Trophoblast cell (in vitro differentiated cells and primary cell): ENCODE data around the gene FGL2.
A peak's percentile ranks its signal among the peaks of the same experiment; 100 is the strongest.

Experiments used
- DNase-seq, 2 donors: peaks; one replicate each; pipeline ENCODE4 v3.0.0-alpha.2; 2016
- H2AFZ ChIP-seq: 2 replicates; pipeline ENCODE4 v1.6.1; 2013; ENCODE audit warnings: low read length, moderate library complexity, mild to moderate bottlenecking; ENCODE audit not compliant: insufficient read depth, poor library complexity
- H2AK5ac ChIP-seq: 2 replicates; pipeline ENCODE4 v1.6.1; 2013; ENCODE audit warnings: mild to moderate bottlenecking, low read length
- H2BK120ac ChIP-seq: 2 replicates; pipeline ENCODE4 v1.6.1; 2013; ENCODE audit warnings: low read length, mild to moderate bottlenecking, moderate library complexity; ENCODE audit not compliant: insufficient read depth, poor library complexity
- H2BK12ac ChIP-seq: 2 replicates; pipeline ENCODE4 v1.6.1; 2013; ENCODE audit warnings: mild to moderate bottlenecking, low read length, moderate library complexity
- H2BK5ac ChIP-seq: 2 replicates; pipeline ENCODE4 v1.6.1; 2013; ENCODE audit warnings: low read length, low read depth, moderate library complexity, mild to moderate bottlenecking; ENCODE audit not compliant: poor library complexity
- H3K14ac ChIP-seq: 2 replicates; pipeline ENCODE4 v1.6.1; 2013; ENCODE audit warnings: mild to moderate bottlenecking, low read length
- H3K18ac ChIP-seq: 2 replicates; pipeline ENCODE4 v1.6.1; 2013; ENCODE audit warnings: mild to moderate bottlenecking, low read length
- H3K23ac ChIP-seq: 2 replicates; pipeline ENCODE4 v1.6.1; 2013; ENCODE audit warnings: low read length
- H3K27ac ChIP-seq: 2 replicates; pipeline ENCODE4 v1.5.1; 2013; ENCODE audit warnings: low read depth, mild to moderate bottlenecking, inconsistent platforms, low read length, moderate library complexity
- H3K27me3 ChIP-seq: 2 replicates; pipeline ENCODE4 v1.6.1; 2013; ENCODE audit warnings: inconsistent platforms, mild to moderate bottlenecking, low read length, moderate library complexity; ENCODE audit not compliant: insufficient read depth
- H3K36me3 ChIP-seq, 2 experiments: 1 replicate in 1 of 2; 2 replicates in 1 of 2; pipeline ENCODE4 v1.6.1; 2013; ENCODE audit warnings: low read length in 2 of 2, mild to moderate bottlenecking in 2 of 2, moderate library complexity in 1 of 2; ENCODE audit not compliant: insufficient read depth in 2 of 2, control insufficient read depth in 1 of 2
- H3K4ac ChIP-seq: 2 replicates; pipeline ENCODE4 v1.6.1; 2013; ENCODE audit warnings: low read depth, mild to moderate bottlenecking, low read length, moderate library complexity
- H3K4me1 ChIP-seq, 2 experiments: 1 replicate in 1 of 2; 2 replicates in 1 of 2; pipeline ENCODE4 v1.6.1; 2013; ENCODE audit warnings: low read length in 2 of 2, mild to moderate bottlenecking in 2 of 2, moderate library complexity in 1 of 2; ENCODE audit not compliant: insufficient read depth in 2 of 2, control insufficient read depth in 1 of 2
- H3K4me2 ChIP-seq: 2 replicates; pipeline ENCODE4 v1.6.1; 2013; ENCODE audit warnings: inconsistent platforms, mild to moderate bottlenecking, low read length, moderate library complexity
- H3K4me3 ChIP-seq: 2 replicates; pipeline ENCODE4 v1.5.1; 2013; ENCODE audit warnings: mild to moderate bottlenecking, low read depth, low read length, inconsistent platforms
- H3K79me1 ChIP-seq: one replicate; pipeline ENCODE4 v1.6.1; 2013; ENCODE audit warnings: low read length
- H3K79me2 ChIP-seq: 2 replicates; pipeline ENCODE4 v1.6.1; 2013; ENCODE audit warnings: low read length, mild to moderate bottlenecking; ENCODE audit not compliant: control insufficient read depth, insufficient read depth, poor library complexity
- H3K9ac ChIP-seq: 2 replicates; pipeline ENCODE4 v1.6.1; 2013; ENCODE audit warnings: mild to moderate bottlenecking, low read length
- H3K9me3 ChIP-seq: 2 replicates; pipeline ENCODE4 v1.6.1; 2013; ENCODE audit warnings: low read depth, mild to moderate bottlenecking, control low read depth, inconsistent platforms, low read length; ENCODE audit not compliant: insufficient read depth
- H4K12ac ChIP-seq: 2 replicates; pipeline ENCODE4 v1.6.1; 2013; ENCODE audit warnings: low read depth, mild to moderate bottlenecking, low read length, moderate library complexity
- H4K8ac ChIP-seq: 2 replicates; pipeline ENCODE4 v1.6.1; 2013; ENCODE audit warnings: low read depth, mild to moderate bottlenecking, low read length, moderate library complexity
- H4K91ac ChIP-seq: one replicate; pipeline ENCODE4 v1.6.1; 2013; ENCODE audit warnings: low read depth, mild to moderate bottlenecking, low read length, moderate library complexity
- WGBS: extraction: QIAGEN DNeasy Blood & Tissue Kit; methylation state at CpG from one replicate; pipeline ENCODE4 v1.1.7; 2013; ENCODE audit warnings: missing lambda C conversion rate; ENCODE audit not compliant: insufficient read length, insufficient coverage; ENCODE audit errors: extremely low coverage; 5-methylcytosine and 5-hydroxymethylcytosine counted together

Gene FGL2

DNA sequence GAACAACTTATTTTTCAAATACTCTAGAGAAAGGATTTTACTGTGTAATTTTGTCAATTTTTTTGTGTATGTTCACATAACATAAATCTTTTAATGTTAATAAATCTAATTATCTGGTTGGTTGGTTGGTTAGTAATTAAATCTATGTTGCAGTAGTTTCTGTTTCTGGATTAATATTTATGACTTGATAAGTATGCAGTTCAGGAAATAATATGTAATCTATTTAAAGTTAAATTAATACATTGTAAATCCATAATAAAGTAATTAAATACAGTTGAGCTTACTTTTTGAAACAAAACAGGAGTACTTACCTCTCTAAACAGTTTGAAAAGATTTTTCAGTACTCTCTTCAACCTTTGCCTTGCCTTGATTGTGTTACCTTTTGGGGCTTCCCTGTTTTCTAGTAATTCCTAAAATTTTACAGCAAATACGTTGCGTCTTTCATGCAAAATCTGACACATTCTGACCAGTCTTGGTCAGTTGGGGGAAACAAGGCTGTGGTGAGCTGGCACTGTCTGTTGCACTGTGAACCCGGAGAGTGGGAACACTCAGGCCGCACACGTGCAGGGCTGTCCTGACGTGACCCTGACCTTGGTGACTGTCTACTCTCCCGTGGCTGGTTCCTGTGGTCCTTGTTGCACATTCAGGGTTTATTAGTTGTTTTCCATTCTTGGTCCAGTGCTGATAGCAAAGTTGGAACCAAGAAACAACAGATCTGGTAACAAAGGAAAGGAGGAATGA, 45.6 kb upstream of the FGL2 start:
- no peak overlapping the region for H4K8ac ChIP-seq
- peak in 1 of 2 donors; percentile 35 for DNase-seq
- H2AFZ ChIP-seq = no peak overlapping the region
- no peak overlapping the region for H3K27ac ChIP-seq
- H3K79me1 ChIP-seq = no peaks in the 10 kb centered on the region
- no peak overlapping the region for H2BK12ac ChIP-seq
- no peak overlapping the region for H3K9ac ChIP-seq
- H2BK5ac ChIP-seq = no peak overlapping the region
- H3K79me2 ChIP-seq = no peaks in the 10 kb centered on the region
- H4K91ac ChIP-seq = no peak overlapping the region
- H3K23ac ChIP-seq = no peak overlapping the region
- no peaks in the 10 kb centered on the region for H3K36me3 ChIP-seq
- H3K4ac ChIP-seq = no peak overlapping the region
- H4K12ac ChIP-seq = no peak overlapping the region
- H3K9me3 ChIP-seq = no peaks in the 10 kb centered on the region
- no peak overlapping the region for H2AK5ac ChIP-seq
- H3K27me3 ChIP-seq = no peaks in the 10 kb centered on the region
- no peak overlapping the region for H3K4me2 ChIP-seq
- no peak overlapping the region for H2BK120ac ChIP-seq
- WGBS = no CpG with 5 or more reads among the region's 7 CpGs
- no peak overlapping the region for H3K4me3 ChIP-seq
- no peak overlapping the region for H3K18ac ChIP-seq
- no peaks in the 10 kb centered on the region for H3K4me1 ChIP-seq
- H3K14ac ChIP-seq = no peak overlapping the region

DNA sequence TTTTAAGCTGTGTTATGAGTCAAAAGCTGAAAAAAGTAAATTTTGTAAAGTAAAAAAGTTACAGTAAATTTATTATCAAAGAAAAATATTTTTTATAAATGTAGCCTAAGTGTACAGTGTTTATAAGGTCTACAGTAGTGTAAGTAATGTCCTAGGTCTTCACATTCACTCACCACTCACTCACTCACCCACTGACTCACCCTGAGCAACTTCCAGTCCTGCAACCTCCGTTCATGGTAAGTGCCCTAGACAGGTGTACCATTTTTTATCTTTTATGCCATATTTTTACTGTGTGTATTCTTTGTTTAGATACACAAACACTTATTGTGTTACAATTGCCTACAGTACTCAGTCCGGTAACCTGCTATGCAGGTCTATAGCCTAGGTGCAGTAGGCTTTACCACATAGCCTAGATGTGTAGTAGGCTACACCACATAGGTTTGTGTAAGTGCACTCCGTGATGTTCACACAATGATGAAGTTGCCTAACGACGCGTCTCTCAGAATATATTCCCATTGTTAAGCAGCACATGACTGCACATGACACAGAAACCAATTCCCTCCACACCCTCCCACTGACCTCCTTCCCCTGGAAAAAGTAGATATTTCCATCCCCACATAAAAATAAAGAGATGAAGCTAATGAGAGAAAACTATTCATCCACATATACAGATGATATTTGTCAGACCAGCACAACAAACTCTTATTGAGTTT, 44.8 kb upstream of the FGL2 start:
- Histone ChIP-seq H2BK12ac (no peak overlapping the region), H3K79me1 (no peaks in the 10 kb centered on the region), H3K9me3 (no peaks in the 10 kb centered on the region), H4K91ac (no peak overlapping the region), H3K79me2 (no peaks in the 10 kb centered on the region), H3K27me3 (no peaks in the 10 kb centered on the region), H4K12ac (no peak overlapping the region), H3K4ac (no peak overlapping the region), H2AFZ (no peak overlapping the region), H2BK120ac (no peak overlapping the region), H2BK5ac (no peak overlapping the region), H3K9ac (no peak overlapping the region), H3K36me3 (no peaks in the 10 kb centered on the region), H3K27ac (no peak overlapping the region), H2AK5ac (no peak overlapping the region), H3K14ac (no peak overlapping the region), H3K4me3 (no peak overlapping the region), H3K4me1 (no peaks in the 10 kb centered on the region), H3K18ac (no peak overlapping the region), H3K23ac (no peak overlapping the region), H3K4me2 (no peak overlapping the region), H4K8ac (no peak overlapping the region)
- no CpG with 5 or more reads among the region's 6 CpGs for WGBS
- DNase-seq = no peak

DNA sequence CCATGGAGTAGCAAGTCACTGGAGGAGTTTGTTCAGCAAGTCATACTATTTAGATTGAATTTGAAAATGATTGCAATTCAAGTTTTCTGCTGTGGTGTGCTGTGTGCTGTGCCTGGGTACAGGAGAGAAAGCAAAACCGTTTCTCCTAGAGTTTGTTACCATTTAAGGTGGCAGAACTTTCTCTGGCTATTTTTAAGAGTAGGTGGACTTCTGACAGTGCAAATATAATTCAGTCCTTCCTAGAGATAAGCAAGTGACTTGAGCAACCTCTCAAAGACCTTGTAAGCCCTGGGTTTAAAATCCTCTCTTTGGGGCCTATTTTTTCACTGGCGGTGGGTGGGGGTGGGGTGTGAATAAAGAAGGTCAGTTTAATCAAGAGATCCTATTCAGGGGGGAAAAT, 42.9 kb upstream of the FGL2 start:
- no peak overlapping the region for H2BK120ac ChIP-seq
- H3K9me3 ChIP-seq = no peaks in the 10 kb centered on the region
- H3K79me2 ChIP-seq = no peaks in the 10 kb centered on the region
- H3K79me1 ChIP-seq = no peaks in the 10 kb centered on the region
- H3K4me3 ChIP-seq = no peak overlapping the region
- H2AFZ ChIP-seq = no peak overlapping the region
- no peak overlapping the region for H2BK5ac ChIP-seq
- H3K4me2 ChIP-seq = no peak overlapping the region
- H4K8ac ChIP-seq = no peak overlapping the region
- no peaks in the 10 kb centered on the region for H3K27me3 ChIP-seq
- H2BK12ac ChIP-seq = no peak overlapping the region
- WGBS = no CpG with 5 or more reads among the region's 2 CpGs
- no peak overlapping the region for H3K14ac ChIP-seq
- H3K23ac ChIP-seq = no peak overlapping the region
- no peak overlapping the region for H4K12ac ChIP-seq
- no peak overlapping the region for H3K27ac ChIP-seq
- no peak overlapping the region for H4K91ac ChIP-seq
- H2AK5ac ChIP-seq = no peak overlapping the region
- H3K36me3 ChIP-seq = no peaks in the 10 kb centered on the region
- no peaks in the 10 kb centered on the region for H3K4me1 ChIP-seq
- no peak for DNase-seq
- no peak overlapping the region for H3K18ac ChIP-seq
- H3K9ac ChIP-seq = no peak overlapping the region
- H3K4ac ChIP-seq = no peak overlapping the region

DNA sequence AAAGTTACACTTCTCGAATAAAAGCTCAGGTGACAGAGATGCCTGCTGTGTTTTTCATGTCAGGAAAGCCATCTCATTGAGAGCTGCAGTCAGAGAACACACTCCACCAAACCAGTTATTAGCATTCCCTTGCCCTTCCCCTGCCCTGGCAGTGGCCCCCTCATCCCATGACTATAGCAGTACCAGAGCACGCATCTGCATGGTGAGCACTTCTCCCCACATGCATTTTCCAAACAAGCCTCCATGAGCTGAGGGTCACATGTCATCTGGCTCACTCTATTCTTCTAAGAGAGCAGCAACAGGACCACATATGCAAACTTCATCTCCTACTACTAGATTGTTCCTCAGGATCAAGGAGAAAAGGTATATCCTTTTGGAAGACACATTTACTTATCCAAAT, 42.4 kb upstream of the FGL2 start:
- no peak overlapping the region for H4K91ac ChIP-seq
- no peak overlapping the region for H2AK5ac ChIP-seq
- no peak overlapping the region for H3K14ac ChIP-seq
- no peak overlapping the region for H2BK12ac ChIP-seq
- H2BK120ac ChIP-seq = no peak overlapping the region
- DNase-seq = no peak
- no peak overlapping the region for H3K18ac ChIP-seq
- no peak overlapping the region for H3K27ac ChIP-seq
- no peaks in the 10 kb centered on the region for H3K4me1 ChIP-seq
- H2AFZ ChIP-seq = no peak overlapping the region
- H3K4me3 ChIP-seq = no peak overlapping the region
- no peaks in the 10 kb centered on the region for H3K36me3 ChIP-seq
- no peak overlapping the region for H3K4me2 ChIP-seq
- H2BK5ac ChIP-seq = no peak overlapping the region
- no peaks in the 10 kb centered on the region for H3K79me1 ChIP-seq
- WGBS = no CpG with 5 or more reads among the region's 2 CpGs
- no peak overlapping the region for H3K23ac ChIP-seq
- H4K12ac ChIP-seq = no peak overlapping the region
- no peaks in the 10 kb centered on the region for H3K27me3 ChIP-seq
- no peaks in the 10 kb centered on the region for H3K9me3 ChIP-seq
- no peak overlapping the region for H3K9ac ChIP-seq
- no peaks in the 10 kb centered on the region for H3K79me2 ChIP-seq
- no peak overlapping the region for H4K8ac ChIP-seq
- H3K4ac ChIP-seq = no peak overlapping the region
